Stimulated activated memory B cell treated with anti-CD40 and anti-IgM and Interleukin-4, amounts not matched to agents 10 μg/mL and 1 μg/mL and 100 μg/mL, for 72 hours (primary cell): ENCODE measurements around the gene TPPP.

Experiments used
- ATAC-seq: fragments of 150-1000 bp; cut with Tn5 transposase; 2 replicates; pipeline ENCODE4 v1.10.0; 2021
- H3K27ac Mint-ChIP-seq: one replicate; pipeline ENCODE4 v1.8.0; 2022; ENCODE audit warnings: mild to moderate bottlenecking, mixed read lengths
- H3K27me3 Mint-ChIP-seq: one replicate; pipeline ENCODE4 v1.8.0; 2022; ENCODE audit warnings: mixed read lengths
- H3K36me3 Mint-ChIP-seq: one replicate; pipeline ENCODE4 v1.8.0; 2022; ENCODE audit warnings: mixed read lengths
- H3K4me1 Mint-ChIP-seq: one replicate; pipeline ENCODE4 v1.8.0; 2022; ENCODE audit warnings: mixed read lengths
- H3K4me3 Mint-ChIP-seq: one replicate; pipeline ENCODE4 v1.8.0; 2022; ENCODE audit warnings: mild to moderate bottlenecking, moderate library complexity, mixed read lengths
- H3K9me3 Mint-ChIP-seq: one replicate; pipeline ENCODE4 v1.8.0; 2022; ENCODE audit warnings: mixed read lengths

TPPP gene

GRCh38 chr5:664994-665360, 28.2 kb downstream of the TPPP start:
- H3K36me3 Mint-ChIP-seq, result peaks cover 66% of the 10 kb centered on the region
- no peak overlapping the region for H3K27ac Mint-ChIP-seq
- no peak for ATAC-seq
- no peaks in the 10 kb centered on the region for H3K4me1 Mint-ChIP-seq
- H3K9me3 Mint-ChIP-seq, result no peaks in the 10 kb centered on the region
- H3K4me3 Mint-ChIP-seq, result no peak overlapping the region
- no peaks in the 10 kb centered on the region for H3K27me3 Mint-ChIP-seq

- H3K9me3 Mint-ChIP-seq, result no peaks in the 10 kb centered on the region
- no peak for ATAC-seq
- no peak overlapping the region for H3K4me3 Mint-ChIP-seq
- H3K27me3 Mint-ChIP-seq, result no peaks in the 10 kb centered on the region
- no peaks in the 10 kb centered on the region for H3K4me1 Mint-ChIP-seq
- no peak overlapping the region for H3K27ac Mint-ChIP-seq
- H3K36me3 Mint-ChIP-seq, result peaks cover 72% of the 10 kb centered on the region
Observed at GRCh38 chr5:664343-664993, 28.7 kb downstream of the TPPP start.

- ATAC-seq, result peak; percentile 3
- Mint-ChIP-seq H3K4me1 (no peaks in the 10 kb centered on the region), H3K4me3 (no peak overlapping the region), H3K36me3 (peaks cover 79% of the 10 kb centered on the region), H3K9me3 (no peaks in the 10 kb centered on the region), H3K27ac (no peak overlapping the region), H3K27me3 (no peaks in the 10 kb centered on the region)
Observed at GRCh38 chr5:663436-664342, 29.5 kb downstream of the TPPP start.

- no peak overlapping the region for H3K4me3 Mint-ChIP-seq
- H3K36me3 Mint-ChIP-seq, result peaks cover 86% of the 10 kb centered on the region
- ATAC-seq, result no peak
- no peaks in the 10 kb centered on the region for H3K9me3 Mint-ChIP-seq
- no peak overlapping the region for H3K27ac Mint-ChIP-seq
- no peaks in the 10 kb centered on the region for H3K27me3 Mint-ChIP-seq
- H3K4me1 Mint-ChIP-seq, result no peaks in the 10 kb centered on the region
Observed at GRCh38 chr5:662751-663435, 30.3 kb downstream of the TPPP start.

GRCh38 chr5:661891-662750, 31.0 kb downstream of the TPPP start:
- H3K27ac Mint-ChIP-seq, result no peak overlapping the region
- no peaks in the 10 kb centered on the region for H3K27me3 Mint-ChIP-seq
- H3K36me3 Mint-ChIP-seq, result peaks cover 86% of the 10 kb centered on the region

GRCh38 chr5:660491-661030, 32.6 kb downstream of the TPPP start:
- H3K4me3 Mint-ChIP-seq, result no peak overlapping the region
- no peaks in the 10 kb centered on the region for H3K9me3 Mint-ChIP-seq
- no peaks in the 10 kb centered on the region for H3K4me1 Mint-ChIP-seq
- no peak overlapping the region for H3K27ac Mint-ChIP-seq
- no peak for ATAC-seq
- no peaks in the 10 kb centered on the region for H3K27me3 Mint-ChIP-seq
- H3K36me3 Mint-ChIP-seq, result peaks cover 87% of the 10 kb centered on the region

More at GRCh38 chr5:661891-662750, 31.0 kb downstream of the TPPP start:
- Mint-ChIP-seq H3K4me3 (no peak overlapping the region), H3K4me1 (no peaks in the 10 kb centered on the region), H3K9me3 (no peaks in the 10 kb centered on the region)
- no peak for ATAC-seq

- H3K4me1 Mint-ChIP-seq, result no peaks in the 10 kb centered on the region
- H3K27ac Mint-ChIP-seq, result no peak overlapping the region
- ATAC-seq, result no peak
- H3K4me3 Mint-ChIP-seq, result no peak overlapping the region
- peaks cover 85% of the 10 kb centered on the region for H3K36me3 Mint-ChIP-seq
- no peaks in the 10 kb centered on the region for H3K9me3 Mint-ChIP-seq
- no peaks in the 10 kb centered on the region for H3K27me3 Mint-ChIP-seq
Observed at GRCh38 chr5:659496-660263, 33.5 kb downstream of the TPPP start.

- Mint-ChIP-seq H3K4me1 (no peaks in the 10 kb centered on the region), H3K9me3 (no peaks in the 10 kb centered on the region), H3K27ac (no peak overlapping the region), H3K27me3 (no peaks in the 10 kb centered on the region), H3K36me3 (peaks cover 83% of the 10 kb centered on the region), H3K4me3 (no peak overlapping the region)
- no peak for ATAC-seq
Observed at GRCh38 chr5:658103-658502, 35.0 kb downstream of the TPPP start.

GRCh38 chr5:657570-657969, 35.6 kb downstream of the TPPP start:
- no peak overlapping the region for H3K4me3 Mint-ChIP-seq
- H3K27me3 Mint-ChIP-seq, result no peaks in the 10 kb centered on the region
- no peak for ATAC-seq
- H3K9me3 Mint-ChIP-seq, result no peaks in the 10 kb centered on the region
- no peak overlapping the region for H3K27ac Mint-ChIP-seq
- H3K36me3 Mint-ChIP-seq, result peaks cover 85% of the 10 kb centered on the region
- no peaks in the 10 kb centered on the region for H3K4me1 Mint-ChIP-seq

GRCh38 chr5:655406-655805, 37.7 kb downstream of the TPPP start:
- no peaks in the 10 kb centered on the region for H3K4me1 Mint-ChIP-seq
- H3K9me3 Mint-ChIP-seq, result no peaks in the 10 kb centered on the region
- H3K27ac Mint-ChIP-seq, result no peak overlapping the region
- no peaks in the 10 kb centered on the region for H3K27me3 Mint-ChIP-seq
- no peak for ATAC-seq
- peaks cover 70% of the 10 kb centered on the region for H3K36me3 Mint-ChIP-seq
- no peak overlapping the region for H3K4me3 Mint-ChIP-seq

- H3K36me3 Mint-ChIP-seq, result peaks cover 58% of the 10 kb centered on the region
- H3K4me3 Mint-ChIP-seq, result no peak overlapping the region
- ATAC-seq, result no peak
- H3K27ac Mint-ChIP-seq, result no peak overlapping the region
- no peaks in the 10 kb centered on the region for H3K9me3 Mint-ChIP-seq
- no peaks in the 10 kb centered on the region for H3K4me1 Mint-ChIP-seq
- no peaks in the 10 kb centered on the region for H3K27me3 Mint-ChIP-seq
Observed at GRCh38 chr5:654071-654778, 38.9 kb downstream of the TPPP start.

GRCh38 chr5:652773-653350, 40.3 kb downstream of the TPPP start:
- no peak for ATAC-seq

GRCh38 chr5:652023-652515, 41.1 kb downstream of the TPPP start:
- H3K36me3 Mint-ChIP-seq, result peaks cover 39% of the 10 kb centered on the region
- H3K4me1 Mint-ChIP-seq, result no peaks in the 10 kb centered on the region
- no peaks in the 10 kb centered on the region for H3K9me3 Mint-ChIP-seq
- no peaks in the 10 kb centered on the region for H3K27me3 Mint-ChIP-seq
- no peak for ATAC-seq
- no peak overlapping the region for H3K4me3 Mint-ChIP-seq
- no peak overlapping the region for H3K27ac Mint-ChIP-seq

More at GRCh38 chr5:652773-653350, 40.3 kb downstream of the TPPP start:
- Mint-ChIP-seq H3K27me3 (no peaks in the 10 kb centered on the region), H3K9me3 (no peaks in the 10 kb centered on the region), H3K27ac (no peak overlapping the region), H3K36me3 (peaks cover 46% of the 10 kb centered on the region), H3K4me1 (no peaks in the 10 kb centered on the region), H3K4me3 (no peak overlapping the region)
